ENCODE data around the gene OAT.

Gene OAT

DNA sequence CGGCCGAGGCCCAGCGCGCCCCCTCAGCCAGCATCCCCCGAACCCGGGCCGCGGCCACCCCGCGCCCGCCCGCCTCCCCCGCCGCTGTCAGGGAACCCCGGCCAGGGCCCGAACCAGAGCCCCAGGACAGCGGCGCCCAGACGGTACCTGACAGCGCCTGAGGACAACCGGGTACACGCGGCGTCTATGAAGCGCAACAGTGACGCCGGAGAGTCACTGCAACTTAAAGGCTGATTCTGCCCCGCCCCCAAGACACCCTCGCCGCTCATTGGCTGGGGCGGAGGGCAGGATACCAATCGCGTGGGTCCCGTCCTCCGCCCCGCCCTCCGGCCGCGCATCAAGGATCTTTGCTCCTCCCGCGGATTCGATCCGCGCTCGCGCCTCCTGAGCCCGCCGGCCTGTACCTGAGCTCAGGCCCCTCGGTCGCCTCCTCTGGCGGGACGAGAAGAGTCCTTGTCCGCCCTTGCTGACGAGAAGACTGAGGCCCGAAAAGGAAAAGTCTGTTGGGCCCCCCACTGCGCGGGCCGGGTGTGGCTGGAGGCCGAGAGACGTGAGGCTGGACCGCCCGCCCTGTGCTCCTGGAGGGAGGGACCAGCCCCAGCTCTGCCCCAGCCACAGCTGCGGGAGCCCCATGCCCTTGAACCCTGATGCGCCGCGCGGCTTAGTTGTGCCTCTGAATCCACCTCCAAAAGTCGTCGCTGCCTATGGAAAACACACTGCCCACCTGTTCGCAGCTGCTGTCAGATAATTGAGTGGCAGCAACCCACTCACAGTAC lies at the start of gene OAT:
Gene OAT (minus strand): TSS at position 198 of the 776 bp plus-strand sequence. CDS start 6,752 bp downstream, outside the sequence.
- peak; percentile 93 for DNase-seq

DNA sequence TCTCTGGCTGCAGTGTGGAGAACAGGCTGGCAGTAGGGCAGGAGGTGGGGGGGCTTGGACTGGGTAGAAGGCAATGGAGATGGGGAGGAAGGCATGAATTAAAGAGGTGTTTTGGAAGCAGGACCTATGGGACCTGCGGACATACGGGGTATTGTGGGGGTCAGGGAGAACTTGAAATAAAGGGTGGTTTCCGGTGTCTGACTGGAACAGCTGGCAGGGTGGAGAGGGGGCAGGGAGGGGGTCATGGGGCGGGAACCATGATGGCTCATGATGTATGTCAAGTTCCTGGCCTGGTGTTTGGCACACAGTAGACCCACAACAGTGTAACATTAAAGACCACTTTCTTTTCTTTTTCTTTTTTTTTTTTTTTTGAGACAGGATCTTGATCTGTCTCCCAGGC lies 48.4 kb upstream of the OAT start:
- no peak for DNase-seq

GRCh38 chr10:124465777-124466488 lies 47.2 kb upstream of the OAT start:
- DNase-seq, result no peak

DNA sequence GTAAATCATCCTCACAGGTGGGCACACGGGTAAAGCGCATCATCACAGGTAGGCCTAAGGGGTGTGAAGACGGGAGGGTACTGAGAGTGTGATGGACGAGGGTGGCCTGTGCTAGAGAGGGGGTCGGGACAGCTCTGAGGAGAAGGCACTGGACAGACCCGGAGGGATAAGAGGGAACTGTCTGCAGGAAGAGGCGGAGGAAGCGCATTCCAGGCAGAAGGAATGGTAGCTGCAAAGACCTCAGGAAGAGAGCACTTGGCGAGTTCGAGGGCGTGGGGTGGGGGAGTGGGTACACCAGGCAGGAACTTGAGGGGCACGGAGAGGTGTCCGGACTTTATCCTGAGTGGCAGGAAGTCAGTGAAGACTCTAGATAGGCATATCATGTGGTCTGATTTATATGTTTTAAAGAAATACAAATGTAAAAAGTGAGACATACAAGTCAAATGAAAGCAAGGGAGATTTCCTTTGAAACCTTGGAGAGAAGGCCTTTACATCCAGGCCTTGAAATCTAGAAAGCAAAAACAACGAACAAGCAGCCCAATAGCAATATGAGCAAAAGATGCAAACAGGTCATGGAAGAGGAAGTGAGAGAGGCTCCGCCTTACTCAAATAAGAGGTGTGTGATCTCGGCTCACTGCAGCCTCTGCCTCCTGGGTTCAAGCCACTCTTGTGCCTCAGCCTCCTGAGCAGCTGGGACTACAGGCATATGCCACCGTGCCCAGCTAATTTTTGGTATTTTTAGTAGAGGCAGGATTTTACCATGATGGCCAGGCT lies 46.5 kb upstream of the OAT start:
- DNase-seq, result no peak

DNA sequence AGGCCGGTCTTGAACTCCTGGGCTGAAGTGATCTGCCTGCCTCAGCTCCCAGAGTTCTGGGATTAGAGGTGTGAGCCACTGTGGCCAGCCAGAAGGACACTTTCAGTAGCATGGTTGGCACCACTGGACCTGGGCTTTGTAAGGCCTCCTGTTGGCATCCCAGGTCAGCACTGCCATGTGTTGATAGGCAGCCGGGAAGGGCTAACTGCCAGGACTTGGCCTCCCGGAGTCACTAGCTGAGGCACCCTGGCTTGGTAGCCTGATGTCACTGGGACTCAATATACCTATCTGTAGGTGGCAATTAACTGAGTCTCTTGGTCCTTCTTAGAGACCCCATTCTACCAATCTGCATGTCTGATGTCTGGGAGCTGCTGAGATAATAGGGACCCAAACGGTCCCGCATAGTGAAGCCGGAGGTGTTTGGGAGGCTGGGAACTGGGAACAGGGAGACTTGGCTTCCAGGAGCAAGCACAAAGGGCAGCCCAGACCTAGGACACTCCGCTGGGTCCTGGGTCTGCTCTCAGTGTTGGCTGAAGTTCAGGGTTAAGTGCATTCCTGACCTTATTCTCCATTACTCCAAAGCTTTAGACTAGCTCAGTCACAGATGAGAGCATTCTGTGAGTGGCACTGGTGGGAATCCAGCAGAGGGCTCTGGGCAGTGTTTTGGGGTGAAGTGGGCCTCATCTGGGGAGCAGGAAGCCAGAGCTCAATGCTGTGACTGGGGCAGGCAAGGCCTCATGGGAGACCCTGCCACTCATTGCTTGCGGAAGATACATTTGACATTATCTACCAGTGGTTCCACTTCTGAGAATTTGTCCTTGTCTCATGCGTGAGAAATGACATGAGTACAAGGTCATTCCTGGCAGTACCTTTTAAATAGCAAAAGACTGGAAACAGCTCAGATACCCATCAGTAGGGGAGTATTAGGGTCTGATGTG lies 45.6 kb upstream of the OAT start:
- no peak for DNase-seq

- DNase-seq, result no peak
Observed at GRCh38 chr10:124462348-124462695, 43.6 kb upstream of the OAT start.

DNA sequence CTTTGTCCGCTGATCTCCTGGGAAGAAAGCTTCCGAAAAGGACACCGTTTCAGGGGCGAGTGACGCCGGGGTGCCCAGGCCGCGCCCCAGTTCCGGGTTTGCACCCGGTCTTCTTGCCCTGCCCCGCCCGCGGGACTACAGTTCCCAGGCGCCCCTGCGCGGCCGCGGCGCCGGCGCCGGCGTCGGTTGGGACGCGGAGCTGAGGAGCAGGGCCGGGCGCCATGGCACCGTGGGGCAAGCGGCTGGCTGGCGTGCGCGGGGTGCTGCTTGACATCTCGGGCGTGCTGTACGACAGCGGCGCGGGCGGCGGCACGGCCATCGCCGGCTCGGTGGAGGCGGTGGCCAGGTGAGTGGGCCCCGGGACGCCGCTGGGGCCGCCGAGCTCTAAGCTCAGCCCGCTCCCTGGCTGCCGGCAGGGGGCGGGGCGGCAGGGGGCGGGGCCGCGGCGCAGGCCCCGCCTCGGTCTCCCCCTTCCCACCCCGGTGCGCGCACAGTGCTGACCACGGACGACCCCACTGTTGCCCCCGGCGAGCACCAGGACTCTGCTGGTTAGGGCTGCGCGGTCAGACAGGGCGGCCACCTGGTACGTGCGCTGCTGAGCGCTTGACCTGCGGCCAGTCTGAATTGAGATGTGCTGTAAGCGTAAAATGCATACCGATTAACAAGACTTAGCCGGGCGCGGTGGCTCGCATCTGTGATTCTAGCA lies 43.1 kb upstream of the OAT start, which contains the start of gene LHPP:
Gene LHPP (plus strand): TSS at position 182 of the 706 bp plus-strand sequence. CDS start 40 bp downstream, at position 222.
- DNase-seq, result peak; percentile 80

DNA sequence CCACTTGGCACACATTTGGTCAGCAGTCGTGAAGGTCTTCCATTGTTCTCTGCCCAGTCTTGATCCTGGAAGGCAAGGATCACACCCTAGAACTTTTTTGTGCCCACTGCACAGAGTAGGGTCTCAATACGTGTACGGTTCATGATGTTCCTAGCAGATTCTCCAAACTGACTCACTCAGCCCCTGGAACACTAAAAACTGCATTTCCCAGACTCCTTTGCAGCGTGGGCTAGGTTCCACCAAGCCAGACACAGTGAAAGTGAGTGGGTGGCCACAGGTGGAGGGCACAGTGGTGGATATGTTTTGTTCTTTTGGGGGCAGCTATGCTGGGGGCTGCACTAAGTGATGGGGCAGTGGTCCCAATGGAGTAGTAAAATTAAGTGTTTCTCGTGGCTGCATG lies 41.4 kb upstream of the OAT start:
- DNase-seq, result no peak

GRCh38 chr10:124459395-124459794 lies 40.7 kb upstream of the OAT start:
- DNase-seq, result no peak

DNA sequence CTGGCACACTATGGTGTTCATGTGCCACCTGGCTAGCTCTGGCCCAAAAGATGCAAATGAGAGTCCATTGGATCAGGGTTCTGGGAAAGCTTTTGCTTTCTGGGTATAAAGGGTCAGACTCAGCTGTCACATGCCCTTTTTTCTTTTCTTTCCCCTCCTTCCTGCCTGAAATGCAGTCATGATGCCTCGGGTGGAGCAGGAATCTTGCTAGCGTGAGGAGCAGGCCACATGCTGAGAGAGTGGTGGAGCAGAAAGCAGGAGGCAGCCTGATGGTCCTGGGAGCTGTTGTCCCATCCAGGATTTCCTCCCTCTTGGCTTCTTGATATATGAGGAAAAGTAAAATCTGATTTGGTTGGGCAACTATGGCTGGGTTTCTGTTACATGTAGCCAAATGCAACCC lies 40.2 kb upstream of the OAT start:
- no peak for DNase-seq

DNA sequence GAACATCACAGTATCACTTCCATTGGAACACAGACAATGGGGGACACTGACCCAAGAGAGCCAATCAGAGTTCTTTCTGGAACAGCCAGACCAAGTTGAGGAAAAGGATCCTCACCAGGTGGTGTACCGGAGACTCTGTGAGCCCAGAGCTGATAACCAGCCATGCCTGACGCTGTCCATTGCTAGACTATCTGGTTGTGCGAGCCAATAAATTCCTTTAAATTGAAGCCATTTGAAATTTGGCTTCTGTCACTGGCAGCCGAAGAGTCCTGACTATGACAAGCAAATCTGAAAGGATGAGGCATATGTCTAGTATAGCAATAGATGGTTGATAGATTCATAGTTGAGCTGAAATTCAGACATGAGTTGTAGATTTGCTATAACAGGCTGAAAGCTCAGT lies 39.8 kb upstream of the OAT start:
- DNase-seq, result no peak

DNA sequence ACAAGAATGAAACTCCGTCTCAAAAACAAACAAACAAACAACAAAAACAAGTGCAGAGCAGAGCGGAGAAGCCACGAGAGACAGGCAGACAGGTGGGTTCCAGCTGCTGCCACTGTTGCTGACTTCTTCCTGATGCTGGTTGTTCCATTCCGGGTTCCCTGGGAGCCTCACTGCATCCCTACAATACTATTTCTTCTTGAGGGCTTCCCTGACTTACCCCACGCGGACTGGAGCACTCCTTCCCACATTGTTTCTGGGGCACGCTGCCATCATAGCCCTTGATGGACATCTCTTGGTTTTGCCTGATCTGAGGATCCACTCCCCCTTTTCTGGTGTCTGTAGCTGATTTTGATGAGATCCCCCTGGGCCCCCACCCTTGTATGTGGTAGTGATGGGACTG lies 36.7 kb upstream of the OAT start:
- DNase-seq, result no peak

DNA sequence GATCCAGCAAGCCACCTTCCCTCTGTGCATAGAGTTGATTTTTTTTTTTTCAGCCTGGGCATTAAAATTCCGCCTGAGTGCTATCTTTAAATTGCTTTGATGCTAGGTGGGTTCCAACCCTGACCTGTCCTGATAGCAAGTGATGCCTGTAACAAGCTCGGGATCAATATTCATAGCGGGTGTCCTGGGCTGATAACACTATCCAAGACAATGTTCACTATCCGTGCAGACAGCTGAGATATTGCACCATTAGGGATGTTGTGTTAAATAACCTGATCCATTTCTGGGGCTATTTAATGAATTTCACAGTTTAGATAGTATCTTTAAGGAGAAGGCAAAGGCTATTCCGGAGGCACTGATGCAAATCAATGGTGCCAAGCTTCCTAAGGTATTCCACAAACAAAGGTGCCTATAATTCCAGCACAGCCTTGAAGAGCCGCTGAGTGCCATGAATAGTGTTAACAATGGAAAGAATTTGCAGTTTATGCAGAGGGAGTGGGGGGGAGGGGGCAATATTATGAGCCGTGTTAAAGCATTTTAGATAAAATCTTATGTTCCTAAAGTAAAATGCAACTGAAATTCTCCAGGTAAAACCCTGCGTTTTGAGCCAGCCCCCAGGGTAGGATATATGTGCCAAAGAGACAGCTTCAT lies 35.4 kb upstream of the OAT start:
- DNase-seq, result no peak

DNA sequence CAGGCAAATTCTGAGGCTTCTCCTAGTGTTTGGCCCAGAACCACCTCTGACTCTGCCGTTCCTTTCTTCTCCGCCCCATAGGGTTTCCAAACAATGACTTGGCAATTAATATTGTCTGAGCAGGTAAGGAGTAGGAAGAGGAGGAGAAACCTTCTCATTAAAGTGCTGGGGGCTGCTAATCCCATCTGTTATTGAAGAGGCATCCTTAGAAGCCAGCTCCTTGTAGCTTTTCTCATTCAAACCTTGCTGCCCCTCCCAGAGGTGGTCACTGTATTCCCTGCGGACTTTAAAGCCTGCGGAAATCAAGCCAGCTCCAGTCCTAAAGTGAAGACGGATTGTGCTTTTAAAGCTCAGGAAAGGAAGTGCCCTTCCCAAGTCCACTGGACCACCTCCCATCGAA lies 32.6 kb upstream of the OAT start:
- DNase-seq, result no peak

DNA sequence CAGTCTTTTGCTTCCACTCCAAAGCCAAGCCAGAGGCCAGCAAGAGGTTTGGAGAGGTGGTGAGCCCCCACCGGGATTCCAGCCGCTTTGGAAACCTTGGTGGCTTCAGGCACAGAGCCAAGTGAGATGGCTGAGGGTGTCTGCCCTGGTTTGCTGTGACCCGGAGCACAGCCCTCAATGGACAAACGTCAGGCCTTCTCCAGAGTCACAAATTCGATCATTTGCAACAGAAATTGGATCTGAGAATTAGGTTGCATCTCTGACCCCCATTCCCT lies 32.0 kb upstream of the OAT start:
- no peak for DNase-seq

DNA sequence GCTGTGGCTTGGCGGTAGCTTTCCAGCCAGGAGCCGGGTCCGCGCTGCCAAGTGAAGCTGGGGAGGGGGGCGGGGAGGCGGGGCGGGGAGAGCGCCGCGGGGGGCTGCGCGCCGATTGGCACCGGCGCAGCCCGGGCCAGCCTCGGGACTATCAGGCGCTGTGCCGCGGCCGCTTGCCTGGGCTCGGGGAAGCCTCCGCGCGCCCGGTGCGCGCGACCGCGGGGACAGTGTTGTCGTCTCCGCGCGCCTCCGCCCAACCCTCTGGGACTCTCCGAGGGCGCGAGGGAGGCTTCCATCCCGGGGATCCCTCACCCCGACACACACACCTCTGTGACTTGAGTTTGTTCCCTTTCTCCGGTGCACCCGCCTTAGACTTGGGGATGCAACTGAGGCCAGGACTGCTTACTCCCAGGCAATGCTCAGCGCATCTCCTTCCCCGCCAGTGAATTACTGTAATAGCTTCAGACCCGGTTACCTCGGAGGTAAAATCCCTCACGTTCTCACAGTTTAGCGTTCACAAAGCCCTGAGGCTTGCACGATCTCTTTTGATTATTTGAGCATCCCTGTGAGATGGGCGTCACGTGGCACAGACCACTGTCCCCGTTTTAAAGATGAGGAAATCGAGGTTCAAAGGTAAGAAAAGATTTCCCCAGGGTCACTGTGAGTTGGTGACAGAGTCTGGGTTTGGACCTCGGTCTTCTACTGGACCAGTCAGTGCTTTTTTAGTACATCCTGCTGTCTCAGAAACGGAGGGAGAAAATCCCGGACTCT lies 31.5 kb upstream of the OAT start, which contains the start of gene NKX1-2:
Gene NKX1-2 (minus strand): TSS at position 24 of the 771 bp plus-strand sequence. CDS start 92 bp downstream, outside the sequence.
- peak; percentile 30 for DNase-seq

DNA sequence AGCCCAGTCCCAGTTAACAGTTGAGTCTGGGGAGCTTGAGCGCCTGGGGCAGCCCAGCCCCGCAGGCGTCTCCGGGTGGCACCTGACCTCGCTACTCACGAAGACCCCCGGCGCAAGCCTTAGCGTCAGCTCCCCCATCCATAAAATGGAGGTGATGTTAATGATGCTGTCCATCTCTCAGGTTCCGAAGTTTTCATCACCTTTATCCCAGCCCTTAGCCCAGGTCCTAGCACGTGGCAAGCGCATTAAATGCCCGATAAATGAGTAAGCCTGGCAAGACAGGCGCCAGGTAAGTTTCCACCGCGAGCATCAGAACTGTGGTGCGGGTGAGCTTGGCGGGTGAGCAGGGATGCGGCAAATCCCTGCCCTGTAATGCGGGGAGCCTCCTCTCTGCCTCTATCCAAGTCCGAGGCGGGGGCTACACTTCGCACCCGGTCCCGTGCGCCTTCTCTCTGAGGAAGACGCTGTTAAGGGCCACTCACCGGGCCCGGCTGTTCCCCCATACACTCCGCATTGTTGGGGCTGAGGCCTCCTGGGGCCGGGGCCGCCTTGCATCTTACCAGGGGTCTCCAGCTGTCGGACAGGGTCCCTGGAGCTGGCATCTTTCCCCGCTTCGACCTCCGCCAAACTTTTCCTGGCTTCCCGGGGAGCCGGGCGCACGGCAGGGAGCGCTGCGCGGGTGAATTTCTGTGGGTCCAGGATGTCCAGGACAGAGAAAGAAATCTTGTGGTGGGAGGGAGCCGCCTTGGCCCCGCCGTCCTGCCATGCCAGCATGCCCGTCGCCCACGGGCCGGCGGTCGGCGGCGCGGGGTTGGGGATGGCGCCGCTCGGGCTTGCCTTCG lies 30.7 kb upstream of the OAT start:
- no peak for DNase-seq

GRCh38 chr10:124448696-124449169 lies 30.0 kb upstream of the OAT start:
- no peak for DNase-seq

GRCh38 chr10:124447751-124448466 lies 29.2 kb upstream of the OAT start:
- DNase-seq, result peak; percentile 6
